ENCODE data around the gene P2RX3. TPM values are rescaled to one million over a fixed set of nuclear protein-coding genes. Genes with fewer than 3 reads are reported as not detected.

The P2RX3 gene
- total RNA-seq, 4 donors from 2014 or later, result not detected

DNA sequence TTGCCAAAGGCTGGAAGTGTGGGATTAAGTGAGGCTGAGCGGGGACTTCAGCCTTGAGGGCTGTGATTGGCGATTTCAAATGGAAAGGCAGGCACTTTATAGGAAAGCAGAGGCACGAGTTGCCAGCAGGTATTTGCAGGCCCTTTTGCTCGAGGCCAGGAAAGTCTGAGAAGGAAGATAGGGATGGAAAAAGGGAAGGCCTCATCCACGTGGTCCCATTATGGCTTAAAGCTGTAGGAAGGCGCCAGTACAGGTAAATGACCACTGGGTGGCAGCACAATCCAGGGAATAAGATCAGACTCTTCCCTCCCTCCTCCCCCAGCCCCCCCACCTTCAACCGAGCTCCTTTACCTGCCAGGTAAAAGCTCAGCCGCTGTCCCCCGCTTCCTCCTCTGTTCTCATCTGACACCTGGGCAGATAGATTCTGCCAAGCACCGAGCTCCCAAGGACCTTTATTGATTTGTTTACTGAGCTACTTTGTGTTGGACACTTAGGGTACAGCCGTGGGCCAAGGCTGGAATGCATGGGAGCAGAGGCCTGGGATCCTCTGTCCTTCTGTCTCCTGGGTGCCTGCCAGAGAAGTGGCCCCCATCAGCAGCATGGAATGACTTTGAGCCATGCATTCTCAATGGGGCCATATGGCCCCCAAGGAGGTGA, 7.5 kb downstream of the P2RX3 start:
- H3K4me3 ChIP-seq, result no peak overlapping the region
- no peaks in the 10 kb centered on the region for H3K27me3 ChIP-seq
- intact Hi-C loops (cut with DNase I), result loop anchor here (5.0 to 10.0 kb wide), 4 partner anchors 109 to 299 kb away; partner anchors contain the start of gene YPEL4
- DNase-seq (ENCODE audit: extremely low spot score), result no peak
- peaks cover 3 to 15% (median 10%) of the 10 kb centered on the region in 4 donors for H3K4me1 ChIP-seq
- 21% methylated on average over 11 of the region's 11 CpGs for WGBS
- H3K36me3 ChIP-seq, result no peaks in the 10 kb centered on the region
- H3K9me3 ChIP-seq, result no peaks in the 10 kb centered on the region
- H3K27ac ChIP-seq (replicated peaks in 1 of 4), result no peak overlapping the region
- TF ChIP-seq POLR2AphosphoS5 (IDR thresholded peaks at IDR 0.05), result no peak
- TF ChIP-seq, protein P1, sequence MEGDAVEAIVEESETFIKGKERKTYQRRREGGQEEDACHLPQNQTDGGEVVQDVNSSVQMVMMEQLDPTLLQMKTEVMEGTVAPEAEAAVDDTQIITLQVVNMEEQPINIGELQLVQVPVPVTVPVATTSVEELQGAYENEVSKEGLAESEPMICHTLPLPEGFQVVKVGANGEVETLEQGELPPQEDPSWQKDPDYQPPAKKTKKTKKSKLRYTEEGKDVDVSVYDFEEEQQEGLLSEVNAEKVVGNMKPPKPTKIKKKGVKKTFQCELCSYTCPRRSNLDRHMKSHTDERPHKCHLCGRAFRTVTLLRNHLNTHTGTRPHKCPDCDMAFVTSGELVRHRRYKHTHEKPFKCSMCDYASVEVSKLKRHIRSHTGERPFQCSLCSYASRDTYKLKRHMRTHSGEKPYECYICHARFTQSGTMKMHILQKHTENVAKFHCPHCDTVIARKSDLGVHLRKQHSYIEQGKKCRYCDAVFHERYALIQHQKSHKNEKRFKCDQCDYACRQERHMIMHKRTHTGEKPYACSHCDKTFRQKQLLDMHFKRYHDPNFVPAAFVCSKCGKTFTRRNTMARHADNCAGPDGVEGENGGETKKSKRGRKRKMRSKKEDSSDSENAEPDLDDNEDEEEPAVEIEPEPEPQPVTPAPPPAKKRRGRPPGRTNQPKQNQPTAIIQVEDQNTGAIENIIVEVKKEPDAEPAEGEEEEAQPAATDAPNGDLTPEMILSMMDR (IDR thresholded peaks at IDR 0.05), result peak; percentile 58 to 88 (median 82)
- no peak for TF ChIP-seq EP300 (IDR thresholded peaks at IDR 0.05)

DNA sequence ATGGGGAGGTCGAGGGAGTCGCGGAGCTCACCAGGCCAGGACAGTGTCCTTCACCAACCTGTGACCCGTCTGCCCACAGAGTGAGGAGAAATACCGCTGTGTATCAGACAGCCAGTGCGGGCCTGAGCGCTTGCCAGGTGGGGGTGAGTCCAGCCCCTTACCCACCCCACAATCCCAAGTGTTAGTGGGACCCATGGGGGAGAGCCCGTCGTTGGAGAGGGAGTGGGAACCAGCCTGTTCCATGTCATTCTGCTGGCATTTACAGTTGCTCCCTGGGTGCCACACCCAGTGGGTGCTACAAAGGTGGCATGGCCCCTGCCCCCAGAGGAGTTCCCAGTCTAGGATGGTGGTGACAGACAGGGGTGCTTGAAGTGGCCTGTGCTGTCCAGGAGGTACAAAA, 9.2 kb downstream of the P2RX3 start:
- Histone ChIP-seq H3K27me3 (no peaks in the 10 kb centered on the region), H3K27ac (replicated peaks in 1 of 4) (no peak overlapping the region), H3K36me3 (no peaks in the 10 kb centered on the region), H3K4me3 (no peak overlapping the region), H3K9me3 (no peaks in the 10 kb centered on the region), H3K4me1 (peaks cover 3 to 15% (median 10%) of the 10 kb centered on the region in 4 donors)
- whole genome bisulfite sequencing, result 86% methylated on average over 9 of the region's 9 CpGs
- no peak for DNase-seq (ENCODE audit: extremely low spot score)
- intact Hi-C loops (cut with DNase I), result loop anchor here (5.0 to 10.0 kb wide), 4 partner anchors 107 to 297 kb away; partner anchors contain the start of gene YPEL4
- TF ChIP-seq POLR2AphosphoS5 (IDR thresholded peaks at IDR 0.05), result no peak
- TF ChIP-seq POLR2A (IDR thresholded peaks at IDR 0.05; ENCODE audit: low read depth), result no peak

DNA sequence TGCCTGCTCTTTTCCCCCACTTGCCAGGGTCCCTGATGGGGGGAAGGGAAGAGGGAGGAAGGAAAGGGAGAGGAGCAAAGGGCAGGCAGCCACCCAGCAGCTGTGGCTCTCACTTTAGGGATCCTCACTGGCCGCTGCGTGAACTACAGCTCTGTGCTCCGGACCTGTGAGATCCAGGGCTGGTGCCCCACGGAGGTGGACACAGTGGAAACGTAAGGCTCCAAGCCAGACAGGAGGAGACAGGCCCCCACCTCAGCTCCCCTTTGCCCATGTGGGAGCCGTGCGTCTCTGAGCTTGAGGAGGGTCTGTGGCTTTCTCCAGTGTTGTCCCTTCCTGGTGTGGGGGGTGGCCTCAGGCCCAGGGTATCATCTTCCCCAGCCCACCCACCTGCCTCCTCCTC, 9.9 kb downstream of the P2RX3 start:
- Histone ChIP-seq H3K4me3 (no peak overlapping the region), H3K27me3 (no peaks in the 10 kb centered on the region), H3K27ac (replicated peaks in 1 of 4) (no peak overlapping the region), H3K9me3 (no peaks in the 10 kb centered on the region), H3K4me1 (peaks cover 3 to 15% (median 10%) of the 10 kb centered on the region in 4 donors), H3K36me3 (no peaks in the 10 kb centered on the region)
- no peak for DNase-seq (ENCODE audit: extremely low spot score)
- WGBS, result 76% methylated on average over 3 of the region's 7 CpGs
- intact Hi-C loops (cut with DNase I), result loop anchor here (5.0 to 10.0 kb wide), 4 partner anchors 107 to 297 kb away; partner anchors contain the start of gene YPEL4
- no peak for TF ChIP-seq EP300 (IDR thresholded peaks at IDR 0.05)
- TF ChIP-seq, protein P1 (IDR thresholded peaks at IDR 0.05), result no peak
- TF ChIP-seq POLR2A (IDR thresholded peaks at IDR 0.05; ENCODE audit: low read depth), result no peak
- TF ChIP-seq POLR2AphosphoS5 (IDR thresholded peaks at IDR 0.05), result no peak

DNA sequence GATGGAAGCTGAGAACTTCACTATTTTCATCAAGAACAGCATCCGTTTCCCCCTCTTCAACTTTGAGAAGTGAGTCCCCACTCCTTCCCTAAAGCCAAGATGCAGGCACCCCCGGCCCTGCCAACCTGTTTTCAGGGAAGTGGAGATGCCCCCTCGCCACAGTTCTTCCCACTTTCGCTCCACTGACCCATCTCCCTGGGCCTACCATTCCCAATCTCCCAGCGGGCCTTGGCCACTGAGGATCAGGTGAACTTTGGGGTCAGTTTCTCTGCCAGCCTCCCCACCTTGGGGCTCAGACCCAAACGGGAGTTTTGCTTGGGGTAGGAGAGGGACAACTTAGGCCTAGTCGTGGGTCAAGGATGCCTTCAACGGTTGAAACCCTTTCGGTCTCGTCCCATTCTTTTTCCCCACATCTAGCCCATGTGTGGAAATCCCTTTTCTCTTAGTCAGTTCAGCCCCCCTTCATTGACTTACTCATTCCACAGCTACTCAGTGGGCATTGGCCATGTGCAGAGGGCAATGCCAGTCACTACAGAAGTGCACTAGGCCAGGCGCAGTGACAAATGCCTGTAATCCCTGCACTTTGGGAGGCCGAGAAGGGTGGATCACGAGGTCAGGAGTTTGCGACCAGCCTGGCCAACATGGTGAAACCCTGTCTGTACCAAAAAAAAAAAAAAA, 10.6 kb downstream of the P2RX3 start:
- Histone ChIP-seq H3K36me3 (no peaks in the 10 kb centered on the region), H3K27me3 (no peaks in the 10 kb centered on the region), H3K9me3 (no peaks in the 10 kb centered on the region), H3K27ac (replicated peaks in 1 of 4) (no peak overlapping the region), H3K4me1 (peaks cover 3 to 15% (median 10%) of the 10 kb centered on the region in 4 donors), H3K4me3 (no peak overlapping the region)
- WGBS, result 94% methylated on average over 14 of the region's 14 CpGs
- intact Hi-C loops (cut with DNase I), result loop anchor here (5.0 to 10.0 kb wide), 4 partner anchors 106 to 296 kb away; partner anchors contain the start of gene YPEL4
- no peak for DNase-seq (ENCODE audit: extremely low spot score)
- TF ChIP-seq, protein P1 (IDR thresholded peaks at IDR 0.05), result no peak
- TF ChIP-seq EP300 (IDR thresholded peaks at IDR 0.05) (no peak), POLR2AphosphoS5 (IDR thresholded peaks at IDR 0.05) (no peak), POLR2A (IDR thresholded peaks at IDR 0.05; ENCODE audit: low read depth) (no peak)

Data from esophagus muscularis mucosa (tissue), 4 donors.